ENCODE results near the gene PPP6R2.

DNA sequence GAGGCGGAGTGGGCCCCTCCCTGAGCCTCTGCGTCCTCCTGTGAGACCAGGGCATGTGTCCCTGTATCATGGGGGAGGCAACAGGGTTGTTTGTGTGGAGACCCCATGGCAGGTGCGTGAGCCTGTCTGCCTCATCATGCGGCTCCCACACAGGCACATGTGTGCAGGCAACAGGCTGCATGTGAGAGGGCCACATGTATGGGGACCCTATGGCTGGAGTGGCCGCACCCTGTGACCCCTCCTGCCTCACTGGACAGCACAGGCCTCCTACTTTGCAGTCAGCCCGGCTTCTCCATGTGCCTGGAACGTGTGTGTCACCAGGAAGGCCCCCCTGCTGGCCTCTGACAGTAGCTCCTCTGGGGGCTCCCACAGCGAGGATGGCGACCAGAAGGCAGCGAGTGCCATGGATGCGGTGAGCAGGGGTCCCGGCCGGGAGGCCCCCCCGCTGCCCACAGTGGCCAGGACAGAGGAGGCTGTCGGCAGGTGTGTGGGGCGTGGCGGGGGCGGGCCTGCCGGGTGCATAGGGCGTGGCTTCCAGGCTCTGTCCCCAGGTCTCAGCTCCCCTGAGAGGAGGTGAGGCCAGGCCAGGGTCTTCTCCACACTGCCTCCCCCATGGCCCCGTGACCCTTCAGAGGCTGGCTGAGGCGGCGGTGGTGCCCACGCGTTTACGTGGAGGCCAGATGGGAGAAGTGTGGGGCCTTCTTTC lies 97.6 kb downstream of the PPP6R2 start:
- TF ChIP-seq, protein P1, sequence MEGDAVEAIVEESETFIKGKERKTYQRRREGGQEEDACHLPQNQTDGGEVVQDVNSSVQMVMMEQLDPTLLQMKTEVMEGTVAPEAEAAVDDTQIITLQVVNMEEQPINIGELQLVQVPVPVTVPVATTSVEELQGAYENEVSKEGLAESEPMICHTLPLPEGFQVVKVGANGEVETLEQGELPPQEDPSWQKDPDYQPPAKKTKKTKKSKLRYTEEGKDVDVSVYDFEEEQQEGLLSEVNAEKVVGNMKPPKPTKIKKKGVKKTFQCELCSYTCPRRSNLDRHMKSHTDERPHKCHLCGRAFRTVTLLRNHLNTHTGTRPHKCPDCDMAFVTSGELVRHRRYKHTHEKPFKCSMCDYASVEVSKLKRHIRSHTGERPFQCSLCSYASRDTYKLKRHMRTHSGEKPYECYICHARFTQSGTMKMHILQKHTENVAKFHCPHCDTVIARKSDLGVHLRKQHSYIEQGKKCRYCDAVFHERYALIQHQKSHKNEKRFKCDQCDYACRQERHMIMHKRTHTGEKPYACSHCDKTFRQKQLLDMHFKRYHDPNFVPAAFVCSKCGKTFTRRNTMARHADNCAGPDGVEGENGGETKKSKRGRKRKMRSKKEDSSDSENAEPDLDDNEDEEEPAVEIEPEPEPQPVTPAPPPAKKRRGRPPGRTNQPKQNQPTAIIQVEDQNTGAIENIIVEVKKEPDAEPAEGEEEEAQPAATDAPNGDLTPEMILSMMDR (IDR thresholded peaks at IDR 0.05) = no peak
- no peak for TF ChIP-seq POLR2A (IDR thresholded peaks at IDR 0.05; ENCODE audit: low read length)
- no peak for TF ChIP-seq RAD21 (conservative IDR thresholded peaks at IDR 0.05 in 1 of 2, IDR thresholded peaks at IDR 0.05 in 1 of 2)
- no peak for TF ChIP-seq CEBPB (IDR thresholded peaks at IDR 0.05)
- no peak for TF ChIP-seq RCOR1 (IDR thresholded peaks at IDR 0.05; ENCODE audit: low read depth, low read length)
- TF ChIP-seq POLR2AphosphoS2 (conservative IDR thresholded peaks at IDR 0.05; ENCODE audit: low read length) = no peak
- no peak for TF ChIP-seq CHD4 (IDR thresholded peaks at IDR 0.05; ENCODE audit: borderline replicate concordance)
- TF ChIP-seq SMC3 (IDR thresholded peaks at IDR 0.05) = no peak
- TF ChIP-seq SREBF2 (IDR thresholded peaks at IDR 0.05) = no peak
- TF ChIP-seq, protein P2, sequence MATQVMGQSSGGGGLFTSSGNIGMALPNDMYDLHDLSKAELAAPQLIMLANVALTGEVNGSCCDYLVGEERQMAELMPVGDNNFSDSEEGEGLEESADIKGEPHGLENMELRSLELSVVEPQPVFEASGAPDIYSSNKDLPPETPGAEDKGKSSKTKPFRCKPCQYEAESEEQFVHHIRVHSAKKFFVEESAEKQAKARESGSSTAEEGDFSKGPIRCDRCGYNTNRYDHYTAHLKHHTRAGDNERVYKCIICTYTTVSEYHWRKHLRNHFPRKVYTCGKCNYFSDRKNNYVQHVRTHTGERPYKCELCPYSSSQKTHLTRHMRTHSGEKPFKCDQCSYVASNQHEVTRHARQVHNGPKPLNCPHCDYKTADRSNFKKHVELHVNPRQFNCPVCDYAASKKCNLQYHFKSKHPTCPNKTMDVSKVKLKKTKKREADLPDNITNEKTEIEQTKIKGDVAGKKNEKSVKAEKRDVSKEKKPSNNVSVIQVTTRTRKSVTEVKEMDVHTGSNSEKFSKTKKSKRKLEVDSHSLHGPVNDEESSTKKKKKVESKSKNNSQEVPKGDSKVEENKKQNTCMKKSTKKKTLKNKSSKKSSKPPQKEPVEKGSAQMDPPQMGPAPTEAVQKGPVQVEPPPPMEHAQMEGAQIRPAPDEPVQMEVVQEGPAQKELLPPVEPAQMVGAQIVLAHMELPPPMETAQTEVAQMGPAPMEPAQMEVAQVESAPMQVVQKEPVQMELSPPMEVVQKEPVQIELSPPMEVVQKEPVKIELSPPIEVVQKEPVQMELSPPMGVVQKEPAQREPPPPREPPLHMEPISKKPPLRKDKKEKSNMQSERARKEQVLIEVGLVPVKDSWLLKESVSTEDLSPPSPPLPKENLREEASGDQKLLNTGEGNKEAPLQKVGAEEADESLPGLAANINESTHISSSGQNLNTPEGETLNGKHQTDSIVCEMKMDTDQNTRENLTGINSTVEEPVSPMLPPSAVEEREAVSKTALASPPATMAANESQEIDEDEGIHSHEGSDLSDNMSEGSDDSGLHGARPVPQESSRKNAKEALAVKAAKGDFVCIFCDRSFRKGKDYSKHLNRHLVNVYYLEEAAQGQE (IDR thresholded peaks at IDR 0.05) = no peak
- TF ChIP-seq, protein P3, sequence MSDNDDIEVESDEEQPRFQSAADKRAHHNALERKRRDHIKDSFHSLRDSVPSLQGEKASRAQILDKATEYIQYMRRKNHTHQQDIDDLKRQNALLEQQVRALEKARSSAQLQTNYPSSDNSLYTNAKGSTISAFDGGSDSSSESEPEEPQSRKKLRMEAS (IDR thresholded peaks at IDR 0.05) = no peak
- no peak for TF ChIP-seq JUN (IDR thresholded peaks at IDR 0.05)
- TF ChIP-seq, protein P4, sequence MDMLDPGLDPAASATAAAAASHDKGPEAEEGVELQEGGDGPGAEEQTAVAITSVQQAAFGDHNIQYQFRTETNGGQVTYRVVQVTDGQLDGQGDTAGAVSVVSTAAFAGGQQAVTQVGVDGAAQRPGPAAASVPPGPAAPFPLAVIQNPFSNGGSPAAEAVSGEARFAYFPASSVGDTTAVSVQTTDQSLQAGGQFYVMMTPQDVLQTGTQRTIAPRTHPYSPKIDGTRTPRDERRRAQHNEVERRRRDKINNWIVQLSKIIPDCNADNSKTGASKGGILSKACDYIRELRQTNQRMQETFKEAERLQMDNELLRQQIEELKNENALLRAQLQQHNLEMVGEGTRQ (IDR thresholded peaks at IDR 0.05) = no peak
- no peak for TF ChIP-seq CBX8 (IDR thresholded peaks at IDR 0.05)

Measured in A549 (cell line).